ENCODE data around the gene ODC1.
"Not testable (repeated sequence)": the region's sequence is repeated elsewhere in the genome, so short reads cannot be mapped to it uniquely, and the experiment has no call there.

Gene ODC1

GRCh38 chr2:10452312-10452711 lies 4.2 kb upstream of the ODC1 start:
- DNase-seq, result no peak

- no peak for DNase-seq
Observed at GRCh38 chr2:10451819-10452218, 3.7 kb upstream of the ODC1 start.

- DNase-seq, result no peak
Observed at GRCh38 chr2:10449838-10450691, 1.9 kb upstream of the ODC1 start.

- no peak for DNase-seq
Observed at GRCh38 chr2:10449486-10449831, 1.3 kb upstream of the ODC1 start.

- peak; percentile 96 to 97 for DNase-seq
Observed at GRCh38 chr2:10448576-10449485, 704 bp upstream of the ODC1 start.

- no peak for DNase-seq
Observed at GRCh38 chr2:10447300-10447894, 730 bp downstream of the ODC1 start.

- no peak for DNase-seq
Observed at GRCh38 chr2:10446631-10447030, 1.5 kb downstream of the ODC1 start.

- DNase-seq, result no peak
Observed at GRCh38 chr2:10444463-10444862, 3.7 kb downstream of the ODC1 start.

GRCh38 chr2:10442469-10443126 lies 5.5 kb downstream of the ODC1 start:
- DNase-seq, result not testable (repeated sequence)

- no peak for DNase-seq
Observed at GRCh38 chr2:10441948-10442347, 6.2 kb downstream of the ODC1 start.

GRCh38 chr2:10440736-10441135 lies 7.4 kb downstream of the ODC1 start:
- DNase-seq, result no peak

- DNase-seq, result no peak
Observed at GRCh38 chr2:10439971-10440370, 8.2 kb downstream of the ODC1 start.

GRCh38 chr2:10439185-10439879 lies 8.8 kb downstream of the ODC1 start:
- no peak for DNase-seq

GRCh38 chr2:10438688-10439087 lies 9.4 kb downstream of the ODC1 start:
- no peak for DNase-seq

GRCh38 chr2:10437806-10438205 lies 10.3 kb downstream of the ODC1 start:
- no peak for DNase-seq

- no peak for DNase-seq
Observed at GRCh38 chr2:10436583-10437110, 11.5 kb downstream of the ODC1 start.

GRCh38 chr2:10435820-10436204 lies 12.3 kb downstream of the ODC1 start:
- DNase-seq, result no peak

- peak; percentile 36 to 50 for DNase-seq
Observed at GRCh38 chr2:10434886-10435819, 13.0 kb downstream of the ODC1 start.

GRCh38 chr2:10433947-10434885 lies 13.9 kb downstream of the ODC1 start:
- DNase-seq, result no peak
